ENCODE measurements around the gene SORD. TPM values are rescaled to one million over a fixed set of nuclear protein-coding genes. Genes with fewer than 3 reads are reported as not detected.
"Not testable (repeated sequence)": the region's sequence is repeated elsewhere in the genome, so short reads cannot be mapped to it uniquely, and the experiment has no call there.

SORD gene
- total RNA-seq, 2 donors from 2014 or later, result 14.8 to 17.8 TPM

DNA sequence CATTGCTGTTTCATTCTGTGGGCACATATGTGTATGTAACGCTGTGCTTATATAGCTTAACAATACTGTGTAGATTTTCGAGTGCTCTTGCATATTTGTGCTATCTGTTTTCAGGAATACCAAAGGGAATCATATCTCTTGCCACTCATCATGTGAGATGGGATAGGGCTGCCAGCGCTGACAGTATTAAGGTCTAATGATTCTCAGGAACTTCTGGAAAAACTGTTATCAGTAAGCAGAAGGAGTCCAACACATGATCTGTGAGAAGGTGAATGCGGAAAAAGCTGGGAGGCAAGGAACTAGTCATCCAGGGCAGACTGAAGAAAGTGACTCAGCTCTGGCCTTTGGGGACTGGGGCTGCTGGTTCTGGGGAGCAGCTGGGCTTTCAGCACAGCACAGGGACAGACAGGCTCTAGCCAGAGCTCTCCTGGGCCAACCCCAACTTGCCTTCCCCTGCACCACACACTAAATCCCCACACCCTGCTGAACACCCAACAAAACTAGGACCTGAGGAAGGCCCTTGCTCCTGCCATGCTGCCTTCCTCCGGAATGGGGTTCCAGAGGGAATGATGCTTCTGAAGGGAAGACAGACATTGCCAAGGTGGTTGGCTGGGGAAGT lies 56.7 kb downstream of the SORD start:
- not testable (repeated sequence) for ATAC-seq; DNase-seq (ENCODE audit: low spot score in 2 of 2); H3K36me3 Mint-ChIP-seq; H3K9me3 Mint-ChIP-seq
- peak overlapping the region in 1 of 2 donors; percentile 32 for H3K27ac Mint-ChIP-seq

DNA sequence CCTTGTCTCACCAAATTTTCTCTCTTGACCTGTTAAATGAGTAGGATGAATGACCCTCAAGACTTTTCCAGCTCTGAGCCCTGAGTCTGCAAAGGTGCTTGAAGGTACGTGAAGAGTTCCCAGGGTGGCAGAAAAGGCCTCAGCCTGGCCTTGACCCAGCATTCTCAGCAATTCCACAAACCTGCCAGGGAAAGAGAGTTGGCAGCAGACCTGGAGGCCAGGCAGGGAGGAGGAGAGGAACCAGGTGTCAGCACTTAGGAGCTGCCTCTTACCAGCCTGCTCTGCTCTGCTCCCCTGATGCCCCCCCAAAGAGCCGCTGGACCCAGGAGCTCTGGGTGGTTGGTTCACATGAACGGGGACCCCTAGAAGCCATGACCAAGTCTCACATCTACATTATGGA lies 57.6 kb downstream of the SORD start:
- not testable (repeated sequence) for DNase-seq (ENCODE audit: low spot score in 2 of 2); H3K9me3 Mint-ChIP-seq; H3K36me3 Mint-ChIP-seq

DNA sequence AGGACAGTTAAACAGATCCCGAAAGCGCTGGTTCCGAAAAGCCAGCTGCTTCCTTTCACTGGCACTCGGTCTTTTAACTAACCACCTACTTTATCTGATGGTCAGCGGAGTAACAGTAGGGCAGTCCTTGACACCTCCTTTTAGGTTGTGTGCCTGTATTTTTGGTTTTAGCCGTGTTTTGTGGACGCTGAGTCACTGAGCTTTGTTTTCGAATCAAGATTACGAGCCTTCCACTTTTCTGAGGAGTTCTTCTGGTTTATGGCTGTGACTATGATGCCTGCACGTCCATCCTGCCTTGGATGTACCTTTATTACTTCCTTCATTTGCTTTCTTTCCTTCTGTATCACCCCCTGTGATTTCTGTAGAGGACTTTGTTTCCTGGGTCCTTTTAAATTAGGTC lies 59.4 kb downstream of the SORD start:
- not testable (repeated sequence) for ATAC-seq; H3K9me3 Mint-ChIP-seq; H3K36me3 Mint-ChIP-seq; H3K27ac Mint-ChIP-seq; DNase-seq (ENCODE audit: low spot score in 2 of 2)

More for the DNA sequence above, 57.6 kb downstream of the SORD start:
- not testable (repeated sequence) for ATAC-seq, H3K27ac Mint-ChIP-seq

DNA sequence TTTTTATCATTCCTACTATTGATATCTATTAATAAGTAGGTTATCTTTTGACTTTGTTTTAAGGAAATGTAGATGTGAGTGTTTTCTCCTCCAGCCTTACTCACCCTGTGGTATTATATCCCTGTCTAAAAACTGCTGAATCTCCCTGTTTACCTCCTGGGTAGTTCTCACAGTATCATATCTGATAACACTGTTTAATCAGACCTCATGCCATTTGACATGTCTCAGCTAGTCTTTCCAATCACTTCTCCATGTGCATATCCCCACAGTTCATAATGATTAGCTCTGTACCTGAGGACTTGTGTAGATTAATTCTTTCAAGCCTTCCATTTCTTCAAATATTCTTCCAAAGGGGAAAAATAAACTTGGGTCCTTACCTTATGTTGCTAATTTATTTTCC lies 60.2 kb downstream of the SORD start:
- ATAC-seq, result no peak
- DNase-seq (ENCODE audit: low spot score in 2 of 2), result no peak
- Mint-ChIP-seq H3K27ac (no peak overlapping the region), H3K36me3 (no peaks in the 10 kb centered on the region), H3K9me3 (no peaks in the 10 kb centered on the region)

DNA sequence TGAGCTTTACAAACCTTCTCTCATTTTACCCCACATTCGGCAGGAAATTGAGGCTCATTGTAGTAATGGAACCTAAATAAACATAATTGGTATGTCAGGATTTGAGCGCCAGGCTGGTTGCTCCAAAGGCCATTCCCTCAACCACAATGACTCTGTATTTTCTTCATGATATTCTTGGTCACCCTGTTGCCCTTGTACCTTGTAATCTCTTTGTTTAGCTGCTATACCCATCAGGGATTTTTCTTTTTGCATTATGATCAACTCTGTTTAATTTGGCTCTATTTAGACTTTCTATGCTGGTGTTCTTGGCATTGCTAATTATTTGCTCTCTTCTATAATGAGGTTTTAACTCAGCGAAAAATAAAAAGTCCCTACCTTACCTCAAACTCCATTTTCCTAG lies 61.2 kb downstream of the SORD start:
- ATAC-seq, result no peak
- no peaks in the 10 kb centered on the region for H3K9me3 Mint-ChIP-seq

DNA sequence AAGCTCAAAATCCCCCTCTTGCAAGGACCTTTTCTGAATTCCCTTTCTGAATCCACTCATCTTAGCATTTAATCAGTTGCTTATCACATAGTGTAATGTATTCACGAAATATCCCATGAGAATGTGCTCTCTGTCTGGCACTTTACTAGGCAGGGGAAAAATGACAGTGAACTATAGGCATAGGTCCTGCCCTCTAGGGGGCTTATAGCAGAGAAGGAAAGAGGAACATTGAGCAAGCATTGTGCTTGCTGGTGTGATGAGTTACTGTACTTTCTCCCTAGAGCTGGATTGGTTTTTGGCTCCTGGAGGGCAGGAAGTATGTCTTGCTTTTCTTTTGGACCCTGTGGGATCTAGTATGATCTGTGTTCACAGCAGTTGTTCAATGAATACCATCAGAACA lies 64.5 kb downstream of the SORD start:
- Mint-ChIP-seq H3K27ac (no peak overlapping the region), H3K36me3 (no peaks in the 10 kb centered on the region), H3K9me3 (no peaks in the 10 kb centered on the region)
- DNase-seq (ENCODE audit: low spot score in 2 of 2), result no peak
- no peak for ATAC-seq

More for the DNA sequence above, 61.2 kb downstream of the SORD start:
- no peak for DNase-seq (ENCODE audit: low spot score in 2 of 2)
- Mint-ChIP-seq H3K36me3 (no peaks in the 10 kb centered on the region), H3K27ac (no peak overlapping the region)

DNA sequence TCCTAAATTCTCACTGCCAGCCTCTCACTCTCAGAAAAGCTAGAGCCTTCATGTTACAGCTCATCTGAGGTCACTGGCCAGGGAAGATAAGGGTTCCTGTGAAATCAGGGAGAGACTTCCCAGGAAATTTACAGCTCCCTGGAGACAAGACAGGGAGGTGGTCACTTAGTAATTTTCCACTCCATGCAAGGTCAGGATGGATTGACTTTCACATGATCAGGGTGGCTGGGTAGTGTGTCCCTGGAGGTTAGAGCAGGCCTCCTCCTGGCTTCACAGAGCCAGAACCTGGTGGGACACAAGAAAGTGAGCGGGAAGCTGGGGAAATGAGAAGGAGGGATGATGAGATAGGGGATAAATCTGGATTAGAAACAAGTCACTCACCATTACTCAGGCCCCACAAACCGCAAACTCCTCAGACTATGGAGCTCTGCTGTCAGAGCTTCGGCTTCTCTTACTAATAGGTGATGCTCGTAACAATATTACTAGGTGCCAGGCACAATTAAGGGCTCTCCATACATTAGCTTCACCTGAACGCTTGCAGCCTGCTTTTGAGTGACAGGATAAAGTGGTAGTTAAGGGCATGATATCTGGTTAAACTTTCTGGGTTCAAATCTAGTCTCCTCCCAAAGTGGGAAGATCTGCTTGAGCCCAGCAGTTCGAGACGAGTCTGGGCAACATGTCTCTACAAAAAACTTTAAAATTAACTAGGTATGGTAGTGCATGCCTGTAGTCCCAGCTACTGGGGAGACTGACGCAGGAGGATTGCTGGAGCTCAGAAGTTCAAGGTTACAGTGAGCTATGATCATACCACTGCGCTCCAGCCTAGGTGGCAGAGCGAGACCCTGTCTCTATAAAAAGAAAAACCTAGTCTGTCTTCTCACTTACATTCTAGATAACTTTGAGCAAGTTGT lies 66.1 kb downstream of the SORD start:
- no peak for DNase-seq (ENCODE audit: low spot score in 2 of 2)
- H3K27ac Mint-ChIP-seq, result no peak overlapping the region
- no peak for ATAC-seq
- H3K9me3 Mint-ChIP-seq, result no peaks in the 10 kb centered on the region
- no peaks in the 10 kb centered on the region for H3K36me3 Mint-ChIP-seq

DNA sequence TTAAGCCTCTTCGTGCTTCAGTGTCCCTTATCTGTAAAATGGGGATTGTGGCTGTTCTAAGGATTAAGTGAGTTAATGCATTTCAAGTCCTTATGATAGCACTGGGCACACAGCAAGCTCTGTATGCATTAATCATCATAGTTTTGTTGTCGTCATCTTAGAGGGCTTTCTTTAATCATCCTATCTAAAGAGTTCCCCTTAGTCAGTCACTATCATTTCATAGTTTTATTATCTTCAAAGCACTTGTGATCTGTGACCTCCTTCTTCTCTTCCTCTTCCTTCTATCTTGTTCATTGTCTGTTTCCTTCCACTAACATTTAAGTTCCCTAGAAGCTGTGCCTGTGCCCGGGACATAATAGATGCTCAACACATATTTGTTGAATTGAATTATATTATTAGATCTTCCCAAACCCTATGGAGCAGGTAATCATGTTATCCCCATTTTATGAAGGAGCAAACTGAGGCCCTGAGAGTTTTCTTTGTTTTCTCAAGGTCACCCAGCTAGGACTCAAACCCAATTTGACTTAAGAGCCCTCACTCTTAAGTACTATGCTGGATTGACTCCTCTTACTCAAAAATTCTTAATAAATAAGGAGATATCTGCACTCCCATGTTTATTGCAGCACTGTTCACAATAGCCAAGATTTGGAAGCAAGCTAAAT lies 66.8 kb downstream of the SORD start:
- Mint-ChIP-seq H3K9me3 (no peaks in the 10 kb centered on the region), H3K27ac (no peak overlapping the region), H3K36me3 (no peaks in the 10 kb centered on the region)
- ATAC-seq, result no peak
- no peak for DNase-seq (ENCODE audit: low spot score in 2 of 2)

DNA sequence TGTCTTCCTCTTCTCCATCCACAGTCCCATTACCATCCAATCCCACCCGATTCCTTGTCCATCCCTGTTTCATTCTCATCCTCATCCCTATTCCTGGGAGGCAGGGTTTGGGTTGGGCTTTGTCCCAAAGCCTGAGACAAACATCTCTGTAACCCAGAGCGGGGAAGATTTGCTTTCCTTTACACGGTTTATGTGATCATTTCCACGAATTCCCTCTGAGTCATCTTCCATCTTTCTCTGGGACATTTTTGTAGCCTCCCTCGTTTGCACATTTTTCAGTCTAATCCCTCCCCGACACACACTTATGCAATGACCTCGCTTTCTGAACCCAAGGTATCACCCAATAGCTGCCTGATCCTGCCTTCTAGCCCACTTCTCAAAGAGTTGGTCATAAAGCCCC lies 68.2 kb downstream of the SORD start:
- ATAC-seq, result no peak
- no peaks in the 10 kb centered on the region for H3K36me3 Mint-ChIP-seq
- H3K9me3 Mint-ChIP-seq, result no peaks in the 10 kb centered on the region
- no peak overlapping the region for H3K27ac Mint-ChIP-seq
- DNase-seq (ENCODE audit: low spot score in 2 of 2), result no peak

DNA sequence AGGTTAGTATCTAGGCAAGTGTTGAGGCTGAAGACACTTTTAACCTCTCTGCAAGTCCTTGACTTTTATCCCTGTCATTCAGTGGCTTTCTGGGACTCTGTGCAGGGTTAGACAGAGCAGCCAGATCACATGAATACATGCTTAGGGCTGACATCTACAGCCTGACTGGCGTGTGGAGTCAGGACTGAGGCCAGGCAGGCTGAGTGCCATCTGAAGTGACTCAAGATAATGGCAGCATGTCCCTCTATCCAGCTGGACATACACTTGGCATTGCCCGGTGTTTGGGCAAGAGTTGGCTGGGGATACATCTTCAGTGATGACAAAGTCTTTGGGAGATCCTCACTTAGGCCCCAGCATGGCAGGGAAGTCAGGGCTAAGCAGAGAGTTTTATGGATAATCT lies 68.6 kb downstream of the SORD start:
- DNase-seq (ENCODE audit: low spot score in 2 of 2) (no peak), ATAC-seq (no peak)
- Mint-ChIP-seq H3K36me3 (no peaks in the 10 kb centered on the region), H3K27ac (no peak overlapping the region), H3K9me3 (no peaks in the 10 kb centered on the region)

DNA sequence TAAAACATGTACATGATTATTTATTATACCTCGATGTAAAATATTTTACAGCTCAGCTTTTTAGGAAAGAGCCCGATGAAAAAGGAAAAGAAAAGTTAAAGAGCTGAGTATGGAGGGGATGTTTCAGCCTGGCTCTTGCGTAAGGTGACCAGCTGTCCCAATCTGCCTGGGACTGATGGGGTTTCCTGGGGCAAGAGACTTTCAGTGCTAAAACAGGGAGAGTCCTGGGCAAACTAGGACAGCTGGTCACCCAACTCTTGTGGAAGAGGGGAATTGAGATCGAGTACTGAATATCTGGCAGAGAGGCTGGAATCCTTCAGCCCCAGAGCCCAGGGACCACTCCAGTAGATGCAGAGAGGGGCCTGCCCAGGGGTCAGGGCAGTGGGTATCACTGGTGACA lies 70.0 kb downstream of the SORD start:
- Mint-ChIP-seq H3K9me3 (no peaks in the 10 kb centered on the region), H3K27ac (no peak overlapping the region), H3K36me3 (no peaks in the 10 kb centered on the region)
- DNase-seq (ENCODE audit: low spot score in 2 of 2), result no peak
- ATAC-seq, result no peak

DNA sequence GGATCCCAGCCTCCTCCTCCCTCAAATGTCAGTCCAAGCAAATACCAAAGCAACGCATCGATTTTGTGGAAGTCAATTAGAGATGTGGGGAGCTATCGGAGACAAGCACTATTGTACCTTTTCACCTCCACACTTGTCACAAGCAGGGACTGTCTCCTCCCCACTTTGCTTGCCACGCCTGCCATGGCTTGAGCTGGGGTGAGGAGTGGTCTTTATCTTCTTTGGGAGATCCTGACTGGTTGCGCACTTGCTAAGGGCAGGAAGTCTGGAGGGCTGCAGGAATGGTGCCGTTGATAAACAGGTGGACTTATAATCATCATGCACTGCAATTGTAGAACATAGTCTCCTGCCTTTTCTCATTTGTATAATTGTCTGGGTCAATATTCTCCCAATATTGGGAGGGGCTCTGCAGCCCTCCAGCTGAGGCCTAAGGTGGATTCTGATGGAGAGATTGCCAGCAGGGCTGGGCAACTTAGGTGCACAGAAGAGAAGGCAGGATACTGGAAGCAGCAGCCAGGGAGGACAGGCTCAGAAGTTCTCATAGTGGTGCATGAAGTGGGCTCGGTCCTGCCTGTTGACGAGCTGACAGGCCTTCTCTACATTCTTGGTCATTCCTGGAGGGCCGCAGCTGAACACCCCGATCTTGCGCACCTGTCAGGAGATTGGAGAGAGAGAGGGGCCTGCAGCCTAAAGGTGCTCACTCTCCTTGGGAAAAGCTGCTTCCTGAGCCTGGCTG lies 70.8 kb downstream of the SORD start:
- Mint-ChIP-seq H3K27ac (no peak overlapping the region), H3K9me3 (no peaks in the 10 kb centered on the region), H3K36me3 (no peaks in the 10 kb centered on the region)
- ATAC-seq, result no peak
- DNase-seq (ENCODE audit: low spot score in 2 of 2), result no peak

DNA sequence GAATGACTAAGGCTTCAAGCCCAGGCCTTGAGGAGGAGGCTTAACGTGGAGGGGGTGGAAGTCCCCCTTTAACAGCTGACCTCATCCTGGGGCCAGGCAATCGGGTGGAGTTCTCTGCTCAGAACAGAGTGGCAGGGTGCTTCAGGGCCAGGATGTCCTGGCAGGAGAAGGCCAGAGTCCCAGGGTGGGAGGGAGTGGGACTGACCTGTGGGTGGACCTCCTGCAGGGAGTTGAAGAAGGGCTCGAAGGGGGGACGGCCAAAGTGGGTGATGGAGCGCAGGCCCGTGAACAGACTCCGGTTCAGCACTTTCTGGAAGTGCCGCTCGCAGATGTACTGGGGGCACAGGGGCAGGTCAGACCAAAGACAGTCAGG lies 71.3 kb downstream of the SORD start:
- Mint-ChIP-seq H3K36me3 (no peaks in the 10 kb centered on the region), H3K9me3 (no peaks in the 10 kb centered on the region), H3K27ac (no peak overlapping the region)
- DNase-seq (ENCODE audit: low spot score in 2 of 2) (no peak), ATAC-seq (no peak)

DNA sequence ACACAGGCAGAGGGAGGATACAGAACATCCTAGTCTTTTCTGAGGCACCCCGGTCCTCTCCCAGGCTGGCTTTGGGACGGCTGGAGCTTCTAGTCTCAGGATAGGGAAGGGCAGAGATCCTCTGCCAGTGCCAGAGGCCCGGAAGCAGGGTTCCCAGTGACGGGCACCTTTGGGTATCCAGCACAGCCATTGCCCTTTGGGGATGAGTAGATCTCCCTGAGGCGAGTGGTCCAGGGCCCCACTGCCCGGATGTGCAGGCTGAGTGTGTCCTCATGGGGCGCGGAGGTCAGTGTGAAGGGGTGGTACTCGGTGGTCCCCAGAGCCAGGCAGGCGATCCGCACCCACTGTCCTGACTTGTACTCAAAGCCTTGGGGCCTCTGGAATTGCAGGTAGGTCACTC lies 72.7 kb downstream of the SORD start:
- Mint-ChIP-seq H3K27ac (no peak overlapping the region), H3K9me3 (no peaks in the 10 kb centered on the region), H3K36me3 (no peaks in the 10 kb centered on the region)
- DNase-seq (ENCODE audit: low spot score in 2 of 2) (no peak), ATAC-seq (no peak)

DNA sequence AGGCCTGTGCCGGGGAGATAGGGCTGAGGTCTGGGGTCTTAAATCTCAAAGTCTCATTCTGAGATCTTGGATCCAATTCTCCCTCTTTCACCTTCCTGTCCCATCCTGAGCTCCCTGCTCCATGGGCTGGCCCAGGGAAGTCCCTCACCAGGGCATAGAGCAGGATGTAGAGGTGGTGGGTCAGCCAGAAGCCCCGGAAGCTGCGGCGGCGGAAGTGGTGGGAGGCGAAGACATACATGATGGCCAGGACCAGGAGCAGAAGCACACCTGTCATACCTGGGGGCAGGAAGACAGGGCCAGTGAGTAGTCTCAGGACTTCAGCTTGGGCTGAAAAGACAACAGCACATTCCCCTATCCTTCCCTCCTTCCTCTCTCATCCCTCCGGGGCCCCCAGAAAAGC lies 74.5 kb downstream of the SORD start:
- DNase-seq (ENCODE audit: low spot score in 2 of 2), result no peak
- H3K9me3 Mint-ChIP-seq, result no peaks in the 10 kb centered on the region
- ATAC-seq, result no peak
- H3K27ac Mint-ChIP-seq, result peak overlapping the region in 1 of 2 donors; percentile 39
- no peaks in the 10 kb centered on the region for H3K36me3 Mint-ChIP-seq

DNA sequence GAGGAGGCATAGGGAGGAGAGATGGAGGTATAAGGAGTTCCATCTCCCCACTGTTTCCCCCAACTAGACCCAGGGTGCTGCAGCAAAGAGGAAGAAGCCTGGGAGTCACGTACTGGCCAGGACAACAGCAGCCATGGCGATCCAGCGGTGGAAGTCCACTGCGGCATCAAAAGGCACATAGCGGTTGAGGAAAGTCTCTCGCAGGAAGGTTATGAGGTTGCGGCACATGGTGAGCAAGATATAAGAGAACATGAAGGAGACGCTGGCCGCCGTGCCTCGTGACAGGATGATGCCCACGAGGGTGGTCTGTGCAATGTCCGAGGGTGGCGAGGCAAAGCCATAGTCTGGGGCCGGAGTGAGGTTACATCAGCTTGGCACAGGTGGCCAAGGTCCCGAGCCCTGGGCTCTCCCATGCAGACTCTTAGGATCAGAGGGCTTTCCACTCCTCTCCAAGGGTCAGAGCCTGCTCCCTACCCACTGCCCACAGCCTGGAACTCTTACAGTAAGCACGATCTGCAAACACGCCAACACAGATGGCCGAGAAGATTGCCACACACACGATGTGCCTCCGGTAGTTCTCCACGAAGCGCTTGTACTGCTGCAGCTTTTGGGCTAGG lies 76.7 kb downstream of the SORD start:
- DNase-seq (ENCODE audit: low spot score in 2 of 2) (no peak), ATAC-seq (no peak)
- Mint-ChIP-seq H3K9me3 (no peaks in the 10 kb centered on the region), H3K27ac (no peak overlapping the region), H3K36me3 (no peaks in the 10 kb centered on the region)
